DOHH2 (cell line): Measurements from ENCODE around the gene CA5A.

ENCODE experiments used
- EZH2phosphoT487 ChIP-seq: fragments of 200-600 bp; sonication (generic); IDR thresholded peaks from 2 replicates; pipeline ENCODE4 v1.6.1; 2017; ENCODE audit warnings: borderline replicate concordance, mild to moderate bottlenecking, antibody characterized with exemption, low read length, moderate library complexity, mixed read lengths
- TF ChIP-seq, protein P1 (sequence below): fragments of 200-600 bp; sonication (generic); IDR thresholded peaks from one replicate; pipeline ENCODE4 v1.5.1; 2014; ENCODE audit warnings: antibody characterized with exemption, mild to moderate bottlenecking, low read depth, low read length; ENCODE audit not compliant: poor library complexity, severe bottlenecking

DNA sequence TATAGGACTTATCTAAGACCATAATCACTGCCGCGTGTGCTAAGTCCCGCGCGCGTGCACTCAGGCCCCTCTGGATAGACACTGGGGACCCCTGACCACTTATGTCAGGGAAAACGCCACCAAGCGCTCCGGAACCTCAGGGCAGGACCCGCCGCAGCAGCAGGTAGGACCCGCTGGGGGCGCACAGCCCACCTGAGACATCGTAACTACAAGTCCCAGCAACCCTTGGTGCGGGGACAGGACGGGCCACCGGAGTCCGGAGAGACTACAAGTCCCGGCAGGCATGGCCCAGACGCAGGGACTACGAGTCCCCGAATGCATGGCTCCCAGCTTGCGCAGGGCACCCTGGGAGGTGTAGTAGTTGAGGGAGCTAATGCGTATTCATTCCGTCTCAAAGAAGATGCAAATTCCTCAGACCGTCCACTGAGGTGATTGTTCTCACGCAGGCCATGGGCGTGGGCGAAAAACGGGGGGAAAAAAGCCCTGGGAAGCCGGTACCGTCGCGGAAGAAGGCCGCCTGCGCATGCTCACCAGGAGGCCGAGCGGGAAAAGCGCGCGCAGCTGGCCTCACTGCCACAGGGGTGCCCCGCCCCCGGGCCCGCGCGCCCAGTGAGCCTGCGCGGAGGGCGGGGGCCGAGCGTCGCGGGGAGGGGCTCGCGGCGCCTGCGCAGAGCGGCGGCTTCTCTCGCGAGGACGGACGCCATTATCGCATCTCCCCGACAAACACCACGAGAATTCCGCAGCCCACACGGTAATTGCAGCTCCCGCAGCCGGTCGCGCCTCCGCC, 14.6 kb upstream of the CA5A start, which contains the start of gene BANP:
- TF ChIP-seq, protein P1, sequence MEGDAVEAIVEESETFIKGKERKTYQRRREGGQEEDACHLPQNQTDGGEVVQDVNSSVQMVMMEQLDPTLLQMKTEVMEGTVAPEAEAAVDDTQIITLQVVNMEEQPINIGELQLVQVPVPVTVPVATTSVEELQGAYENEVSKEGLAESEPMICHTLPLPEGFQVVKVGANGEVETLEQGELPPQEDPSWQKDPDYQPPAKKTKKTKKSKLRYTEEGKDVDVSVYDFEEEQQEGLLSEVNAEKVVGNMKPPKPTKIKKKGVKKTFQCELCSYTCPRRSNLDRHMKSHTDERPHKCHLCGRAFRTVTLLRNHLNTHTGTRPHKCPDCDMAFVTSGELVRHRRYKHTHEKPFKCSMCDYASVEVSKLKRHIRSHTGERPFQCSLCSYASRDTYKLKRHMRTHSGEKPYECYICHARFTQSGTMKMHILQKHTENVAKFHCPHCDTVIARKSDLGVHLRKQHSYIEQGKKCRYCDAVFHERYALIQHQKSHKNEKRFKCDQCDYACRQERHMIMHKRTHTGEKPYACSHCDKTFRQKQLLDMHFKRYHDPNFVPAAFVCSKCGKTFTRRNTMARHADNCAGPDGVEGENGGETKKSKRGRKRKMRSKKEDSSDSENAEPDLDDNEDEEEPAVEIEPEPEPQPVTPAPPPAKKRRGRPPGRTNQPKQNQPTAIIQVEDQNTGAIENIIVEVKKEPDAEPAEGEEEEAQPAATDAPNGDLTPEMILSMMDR, result peak; percentile 54
- no peak for TF ChIP-seq EZH2phosphoT487
